ENCODE results near the gene CLDN24. TPM values are rescaled to one million over a fixed set of nuclear protein-coding genes. Genes with fewer than 3 reads are reported as not detected.

CLDN24 gene
- total RNA-seq, 1 donor from 2014 or later = 1.2 TPM

- peak; percentile 52 for ATAC-seq
Measured at GRCh38 chr4:183320211-183321059, 1.8 kb downstream of the CLDN24 start, which contains the start of gene CLDN22. Gene CLDN22, minus strand, starts transcription at chr4:183320276. Its CDS starts 58 bp downstream, at chr4:183320218.

GRCh38 chr4:183318656-183319055, 3.6 kb downstream of the CLDN24 start:
- no peak for ATAC-seq

- no peak for ATAC-seq
Measured at GRCh38 chr4:183314806-183315205, 7.4 kb downstream of the CLDN24 start.

- ATAC-seq = no peak
Measured at GRCh38 chr4:183314336-183314735, 7.9 kb downstream of the CLDN24 start.

GRCh38 chr4:183312841-183313240, 9.4 kb downstream of the CLDN24 start:
- no peak for ATAC-seq

- ATAC-seq = no peak
Measured at GRCh38 chr4:183306811-183307210, 15.4 kb downstream of the CLDN24 start.

GRCh38 chr4:183304538-183304937, 17.7 kb downstream of the CLDN24 start:
- ATAC-seq = no peak

GRCh38 chr4:183304067-183304466, 18.2 kb downstream of the CLDN24 start:
- ATAC-seq = no peak

- ATAC-seq = no peak
Measured at GRCh38 chr4:183303301-183303700, 18.9 kb downstream of the CLDN24 start.

GRCh38 chr4:183300655-183301054, 21.6 kb downstream of the CLDN24 start:
- ATAC-seq = no peak

- no peak for ATAC-seq
Measured at GRCh38 chr4:183300070-183300469, 22.2 kb downstream of the CLDN24 start.

- no peak for ATAC-seq
Measured at GRCh38 chr4:183299464-183299863, 22.8 kb downstream of the CLDN24 start.

GRCh38 chr4:183297675-183298074, 24.6 kb downstream of the CLDN24 start:
- no peak for ATAC-seq

- no peak for ATAC-seq
Measured at GRCh38 chr4:183295711-183296110, 26.5 kb downstream of the CLDN24 start.

GRCh38 chr4:183291070-183291469, 31.2 kb downstream of the CLDN24 start:
- no peak for ATAC-seq

- no peak for ATAC-seq
Measured at GRCh38 chr4:183289688-183290087, 32.5 kb downstream of the CLDN24 start.

GRCh38 chr4:183288955-183289354, 33.3 kb downstream of the CLDN24 start:
- peak; percentile 36 for ATAC-seq

GRCh38 chr4:183287677-183288076, 34.5 kb downstream of the CLDN24 start:
- no peak for ATAC-seq

GRCh38 chr4:183287309-183287659, 34.9 kb downstream of the CLDN24 start:
- no peak for ATAC-seq

- no peak for ATAC-seq
Measured at GRCh38 chr4:183286590-183287308, 35.5 kb downstream of the CLDN24 start.

- ATAC-seq = no peak
Measured at GRCh38 chr4:183285886-183286285, 36.3 kb downstream of the CLDN24 start.

GRCh38 chr4:183284965-183285364, 37.3 kb downstream of the CLDN24 start:
- ATAC-seq = no peak

- no peak for ATAC-seq
Measured at GRCh38 chr4:183284258-183284785, 37.9 kb downstream of the CLDN24 start.

- no peak for ATAC-seq
Measured at GRCh38 chr4:183276106-183276505, 46.1 kb downstream of the CLDN24 start.

Data from esophagus mucosa (tissue), 1 donor.